HG02610 (cell line): ENCODE results near the gene KHK.
"Not testable (repeated sequence)": the region's sequence is repeated elsewhere in the genome, so short reads cannot be mapped to it uniquely, and the experiment has no call there.

Experiments
- ATAC-seq: cut with Tn5 transposase; IDR thresholded peaks from one replicate; pipeline ENCODE4 v1.9.1; 2021; ENCODE audit warnings: mild to moderate bottlenecking, moderate library complexity; ENCODE audit not compliant: unreplicated experiment

The KHK gene

DNA sequence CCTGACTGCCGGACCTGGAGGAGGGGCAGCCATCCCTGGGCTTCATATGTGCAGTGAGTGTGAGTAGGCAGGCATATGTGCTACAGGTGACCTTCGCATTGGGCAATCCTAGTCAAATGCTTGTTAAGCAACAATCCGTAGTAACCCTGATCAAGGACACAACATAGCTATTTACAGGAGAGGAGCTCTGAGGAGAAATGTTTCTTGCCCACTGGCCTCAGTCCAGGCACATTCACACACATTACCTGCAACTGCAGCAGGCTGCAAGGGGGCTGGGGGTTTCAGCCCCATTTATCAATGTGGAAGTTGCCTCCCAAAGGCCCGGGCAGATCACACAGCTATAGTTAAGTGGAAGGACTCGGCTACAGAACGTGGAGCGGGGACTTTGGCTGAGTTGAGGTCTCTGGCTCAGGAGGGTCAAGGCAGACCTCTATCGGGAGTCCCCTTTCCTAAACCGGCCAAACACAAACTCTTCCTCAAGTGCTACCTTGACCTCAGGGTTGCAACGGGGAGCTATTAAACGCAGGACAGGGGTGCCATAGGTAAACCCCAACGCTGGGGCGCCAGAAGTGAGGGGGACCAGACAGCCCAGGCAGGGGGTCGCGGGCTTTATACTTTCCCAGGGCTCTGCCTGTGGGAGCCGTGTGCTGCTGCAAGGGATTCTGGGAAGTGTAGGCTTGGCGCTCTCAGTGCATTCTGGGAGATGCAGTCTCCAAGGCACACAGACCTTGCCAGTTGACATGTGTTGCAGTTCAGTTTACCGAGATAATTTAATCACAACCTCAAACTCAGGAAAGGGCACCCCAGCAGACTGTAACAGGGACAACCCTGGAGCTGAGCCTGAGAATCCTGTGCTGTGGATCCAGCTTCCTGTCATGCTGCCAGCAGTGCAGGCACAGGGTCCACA, 9.4 kb downstream of the KHK start:
- peak; percentile 59 for ATAC-seq

DNA sequence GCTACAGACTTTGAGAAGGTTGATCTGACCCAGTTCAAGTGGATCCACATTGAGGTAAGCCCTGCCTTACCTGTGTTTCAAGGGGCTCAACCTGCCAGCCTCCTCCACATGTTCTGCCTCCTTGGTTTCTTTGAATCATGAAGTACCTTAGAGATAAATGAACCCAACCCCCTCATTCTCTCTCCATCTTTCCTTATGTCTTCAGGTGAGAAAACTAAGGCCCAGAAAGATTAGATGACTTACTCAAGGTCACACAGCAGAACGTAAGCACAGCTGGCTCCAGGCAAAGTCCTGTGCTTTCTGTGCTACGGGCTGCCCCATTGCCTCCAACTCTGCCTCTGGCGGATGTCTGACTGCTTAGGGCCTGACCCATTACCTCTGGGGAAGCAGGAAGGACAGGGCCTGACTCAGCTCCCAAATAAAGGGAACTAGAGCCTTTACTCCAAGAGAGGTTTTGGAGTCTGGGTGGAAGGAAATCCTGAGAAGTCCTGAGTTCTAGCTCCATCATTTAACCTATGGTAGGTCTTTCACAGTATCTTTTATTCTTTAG, 10.3 kb downstream of the KHK start:
- ATAC-seq = no peak

DNA sequence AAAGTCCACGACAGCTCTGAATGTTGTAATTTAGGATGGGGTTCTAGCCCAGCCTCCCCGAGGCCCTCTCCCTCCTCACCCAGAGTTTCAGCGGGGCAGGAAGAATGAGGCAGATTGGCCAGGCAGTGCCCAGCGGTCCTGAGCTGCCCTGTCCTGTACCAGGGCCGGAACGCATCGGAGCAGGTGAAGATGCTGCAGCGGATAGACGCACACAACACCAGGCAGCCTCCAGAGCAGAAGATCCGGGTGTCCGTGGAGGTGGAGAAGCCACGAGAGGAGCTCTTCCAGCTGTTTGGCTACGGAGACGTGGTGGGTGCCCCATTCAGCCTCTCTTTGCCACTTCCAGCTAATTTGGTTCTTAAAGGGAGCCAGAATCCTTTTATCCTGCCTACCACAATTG, 10.8 kb downstream of the KHK start:
- ATAC-seq = no peak

DNA sequence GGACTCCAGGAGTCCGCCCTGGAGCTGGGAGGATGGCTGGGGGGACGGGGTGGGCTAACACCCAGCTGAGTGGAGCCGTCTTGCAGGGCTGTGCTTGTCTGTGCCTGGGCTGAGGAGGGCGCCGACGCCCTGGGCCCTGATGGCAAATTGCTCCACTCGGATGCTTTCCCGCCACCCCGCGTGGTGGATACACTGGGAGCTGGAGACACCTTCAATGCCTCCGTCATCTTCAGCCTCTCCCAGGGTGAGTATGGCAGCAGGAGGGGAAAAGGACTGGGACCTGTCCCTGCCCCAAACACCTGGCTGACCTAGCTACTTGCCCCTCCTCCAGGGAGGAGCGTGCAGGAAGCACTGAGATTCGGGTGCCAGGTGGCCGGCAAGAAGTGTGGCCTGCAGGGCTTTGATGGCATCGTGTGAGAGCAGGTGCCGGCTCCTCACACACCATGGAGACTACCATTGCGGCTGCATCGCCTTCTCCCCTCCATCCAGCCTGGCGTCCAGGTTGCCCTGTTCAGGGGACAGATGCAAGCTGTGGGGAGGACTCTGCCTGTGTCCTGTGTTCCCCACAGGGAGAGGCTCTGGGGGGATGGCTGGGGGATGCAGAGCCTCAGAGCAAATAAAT, 12.9 kb downstream of the KHK start:
- no peak for ATAC-seq

DNA sequence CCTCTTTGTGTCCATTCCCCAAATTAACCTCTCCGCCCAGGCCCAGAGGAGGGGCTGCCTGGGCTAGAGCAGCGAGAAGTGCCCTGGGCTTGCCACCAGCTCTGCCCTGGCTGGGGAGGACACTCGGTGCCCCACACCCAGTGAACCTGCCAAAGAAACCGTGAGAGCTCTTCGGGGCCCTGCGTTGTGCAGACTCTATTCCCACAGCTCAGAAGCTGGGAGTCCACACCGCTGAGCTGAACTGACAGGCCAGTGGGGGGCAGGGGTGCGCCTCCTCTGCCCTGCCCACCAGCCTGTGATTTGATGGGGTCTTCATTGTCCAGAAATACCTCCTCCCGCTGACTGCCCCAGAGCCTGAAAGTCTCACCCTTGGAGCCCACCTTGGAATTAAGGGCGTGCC, 13.5 kb downstream of the KHK start:
- ATAC-seq = no peak

DNA sequence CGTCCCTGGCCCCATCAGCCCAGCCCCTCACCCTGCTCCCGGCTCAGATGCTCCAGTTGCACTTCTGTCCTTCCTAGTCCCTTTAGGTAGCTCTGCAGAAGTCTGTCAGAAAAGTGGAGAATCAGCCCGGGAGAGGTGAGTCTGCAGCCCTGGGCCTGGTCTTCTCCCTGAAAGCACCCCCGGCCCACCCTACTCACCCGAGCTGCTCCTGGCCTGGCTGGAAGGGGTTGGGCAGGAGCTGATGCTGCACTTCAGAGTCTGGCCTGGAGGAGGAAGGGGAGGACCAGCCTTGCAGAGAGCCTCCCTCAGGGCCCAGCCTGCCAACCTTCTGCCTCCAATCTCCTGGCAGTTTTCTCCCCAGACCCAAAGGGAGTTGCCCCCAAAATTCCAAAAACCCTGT, 15.8 kb downstream of the KHK start:
- ATAC-seq = no peak

DNA sequence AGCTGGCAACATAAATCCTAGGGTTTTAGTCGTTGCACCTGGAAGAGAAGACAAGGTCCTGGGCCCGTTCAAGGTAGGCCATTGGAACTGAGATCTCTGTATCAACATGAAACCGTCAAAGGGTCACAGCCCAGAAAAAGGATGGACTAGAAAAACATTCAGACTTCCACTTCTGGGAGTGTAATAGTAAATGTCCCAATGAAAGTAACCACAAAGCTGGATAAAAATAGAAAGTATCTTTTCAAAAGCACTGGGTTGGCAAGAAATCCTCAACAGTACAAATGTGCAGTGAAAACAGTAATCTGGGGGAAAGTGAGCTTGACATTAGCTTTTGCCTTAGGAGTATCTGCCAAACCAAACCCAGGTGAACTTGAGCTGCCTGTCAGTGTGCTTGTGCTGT, 19.4 kb downstream of the KHK start:
- ATAC-seq = no peak

DNA sequence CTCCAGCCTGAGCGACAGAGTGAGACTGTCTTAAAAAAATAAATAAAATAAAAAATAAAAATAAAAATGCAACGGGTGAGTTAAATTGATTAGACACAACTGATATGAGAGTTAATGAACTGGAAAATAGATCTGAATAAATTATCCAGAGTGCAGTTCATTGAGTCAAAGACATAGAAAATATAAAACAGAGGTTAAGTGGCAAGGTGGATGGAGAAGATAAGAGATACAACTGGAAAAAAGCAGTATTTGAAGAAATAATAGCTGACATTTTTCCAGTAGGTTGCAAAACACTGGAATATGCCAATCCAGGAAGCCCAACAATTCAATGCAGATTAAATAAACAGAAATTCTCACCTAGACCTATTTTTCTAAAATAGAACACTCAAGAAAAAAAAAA, 21.6 kb downstream of the KHK start:
- ATAC-seq = no peak

DNA sequence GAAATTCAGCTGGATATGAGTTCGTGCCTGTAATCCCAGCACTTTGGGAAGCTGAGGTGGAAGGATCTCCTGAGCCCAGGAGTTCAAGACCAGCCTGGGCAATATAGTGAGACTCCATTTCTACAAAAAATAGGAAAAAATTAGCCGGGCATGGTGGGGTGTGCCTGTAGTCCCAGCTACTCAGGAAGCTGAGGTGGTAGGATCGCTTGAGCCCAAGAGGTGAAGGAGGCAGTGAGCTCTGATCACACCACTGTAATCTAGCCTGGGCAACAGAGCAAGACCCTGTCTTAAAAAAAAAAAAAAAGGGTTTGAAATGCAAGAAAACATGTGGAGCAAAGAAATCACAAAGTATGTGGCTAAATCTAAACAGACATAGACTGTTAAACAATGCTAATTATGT, 22.5 kb downstream of the KHK start:
- ATAC-seq = no peak

DNA sequence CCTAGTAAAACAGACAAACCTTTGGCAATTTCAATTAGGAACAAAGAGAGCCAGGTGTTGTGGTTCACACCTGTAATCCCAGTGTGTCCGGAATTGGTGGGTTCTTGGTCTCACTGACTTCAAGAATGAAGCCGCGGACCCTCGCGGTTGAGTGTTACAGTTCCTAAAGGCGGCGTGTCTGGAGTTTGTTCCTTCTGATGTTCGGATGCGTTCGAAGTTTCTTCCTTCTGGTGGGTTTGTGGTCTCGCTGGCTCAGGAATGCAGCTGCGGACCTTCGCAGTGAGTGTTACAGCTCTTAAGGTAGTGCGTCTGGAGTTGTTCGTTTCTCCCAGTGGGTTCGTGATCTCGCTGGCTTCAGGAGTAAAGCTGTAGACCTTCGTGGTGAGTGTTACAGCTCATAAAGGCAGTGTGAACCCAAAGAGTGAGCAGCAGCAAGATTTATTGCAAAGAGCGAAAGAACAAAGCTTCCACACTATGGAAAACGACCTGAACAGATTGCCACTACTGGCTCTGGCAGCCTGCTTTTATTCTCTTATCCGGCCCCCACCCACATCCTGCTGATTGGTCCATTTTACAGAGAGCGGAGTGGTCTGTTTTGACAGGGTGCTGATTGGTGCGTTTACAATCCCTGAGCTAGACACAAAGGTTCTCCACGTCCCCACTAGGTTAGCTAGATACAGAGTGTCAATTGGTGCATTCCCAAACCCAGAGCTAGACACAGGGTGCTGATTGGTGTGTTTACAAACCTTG, 24.2 kb downstream of the KHK start:
- not testable (repeated sequence) for ATAC-seq

DNA sequence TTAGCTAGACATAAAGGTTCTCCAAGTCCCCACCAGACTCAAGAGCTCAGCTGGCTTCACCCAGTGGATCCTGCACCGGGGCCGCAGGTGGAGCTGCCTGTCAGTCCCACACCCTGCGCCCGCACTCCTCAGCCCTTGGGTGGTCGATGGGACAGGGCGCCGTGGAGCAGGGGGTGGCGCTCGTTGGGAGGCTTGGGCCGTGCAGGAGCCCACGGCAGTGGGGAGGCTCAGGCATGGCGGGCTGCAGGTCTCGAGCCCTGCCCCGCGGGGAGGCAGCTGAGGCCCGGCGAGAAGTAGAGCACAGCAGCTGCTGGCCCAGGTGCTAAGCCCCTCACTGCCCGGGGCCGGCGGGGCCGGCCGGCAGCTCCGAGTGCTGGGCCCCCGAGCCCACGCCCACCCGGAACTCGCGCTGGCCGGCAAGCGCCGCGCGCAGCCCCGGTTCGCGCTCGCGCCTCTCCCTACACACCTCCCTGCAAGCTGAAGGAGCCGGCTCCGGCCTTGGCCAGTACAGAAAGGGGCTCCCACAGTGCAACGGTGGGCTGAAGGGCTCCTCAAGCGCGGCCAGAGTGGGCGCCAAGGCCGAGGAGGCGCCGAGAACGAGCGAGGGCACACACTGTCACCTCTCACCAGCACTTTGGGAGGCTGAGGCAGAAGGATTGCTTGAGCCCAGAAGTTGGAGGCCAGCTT, 25.0 kb downstream of the KHK start:
- ATAC-seq = not testable (repeated sequence)

DNA sequence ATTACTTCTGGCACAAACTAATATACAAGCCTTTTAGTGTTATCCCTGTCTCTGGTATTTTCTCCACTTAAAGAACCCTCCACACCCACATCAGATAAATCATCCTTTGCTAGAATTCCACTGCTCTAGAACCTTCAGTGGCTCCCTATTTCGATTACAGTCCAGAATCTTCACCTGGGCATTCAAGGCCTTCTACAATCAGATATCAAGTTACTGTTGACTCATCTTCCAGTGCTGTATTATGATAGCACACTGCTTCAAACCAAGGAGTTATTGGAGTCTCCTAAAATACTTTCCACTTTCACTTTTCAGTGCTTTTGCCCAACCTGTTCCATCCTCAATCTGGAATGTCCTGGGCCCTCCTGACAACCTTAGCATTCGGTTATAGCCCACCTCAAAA, 28.9 kb downstream of the KHK start:
- ATAC-seq = no peak

DNA sequence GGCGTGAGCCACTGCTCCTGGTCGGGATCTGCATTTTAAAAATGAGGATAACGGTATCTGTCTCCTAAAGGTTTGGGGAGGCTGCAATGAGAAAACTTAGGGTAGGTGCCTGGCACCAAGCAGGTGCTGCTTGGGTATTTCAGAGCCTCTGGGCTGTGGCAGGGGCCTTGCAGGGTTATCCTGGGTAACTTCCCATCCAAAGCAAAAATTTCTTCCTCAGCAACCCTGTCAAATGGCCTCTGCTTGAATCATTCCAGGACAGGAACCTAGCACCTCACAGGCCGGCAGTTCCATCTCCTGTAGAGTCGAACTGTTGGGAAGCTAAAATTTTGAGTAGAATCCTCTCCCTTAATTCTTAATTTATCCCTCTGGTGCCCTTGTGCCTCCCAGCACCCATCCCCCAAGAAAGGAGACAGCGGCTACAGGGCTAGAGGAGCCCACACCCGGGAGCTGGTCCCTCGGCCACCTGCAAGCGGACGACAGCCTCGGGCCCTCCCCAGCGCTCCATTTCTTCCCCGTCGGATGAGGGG, 31.5 kb downstream of the KHK start:
- no peak for ATAC-seq

DNA sequence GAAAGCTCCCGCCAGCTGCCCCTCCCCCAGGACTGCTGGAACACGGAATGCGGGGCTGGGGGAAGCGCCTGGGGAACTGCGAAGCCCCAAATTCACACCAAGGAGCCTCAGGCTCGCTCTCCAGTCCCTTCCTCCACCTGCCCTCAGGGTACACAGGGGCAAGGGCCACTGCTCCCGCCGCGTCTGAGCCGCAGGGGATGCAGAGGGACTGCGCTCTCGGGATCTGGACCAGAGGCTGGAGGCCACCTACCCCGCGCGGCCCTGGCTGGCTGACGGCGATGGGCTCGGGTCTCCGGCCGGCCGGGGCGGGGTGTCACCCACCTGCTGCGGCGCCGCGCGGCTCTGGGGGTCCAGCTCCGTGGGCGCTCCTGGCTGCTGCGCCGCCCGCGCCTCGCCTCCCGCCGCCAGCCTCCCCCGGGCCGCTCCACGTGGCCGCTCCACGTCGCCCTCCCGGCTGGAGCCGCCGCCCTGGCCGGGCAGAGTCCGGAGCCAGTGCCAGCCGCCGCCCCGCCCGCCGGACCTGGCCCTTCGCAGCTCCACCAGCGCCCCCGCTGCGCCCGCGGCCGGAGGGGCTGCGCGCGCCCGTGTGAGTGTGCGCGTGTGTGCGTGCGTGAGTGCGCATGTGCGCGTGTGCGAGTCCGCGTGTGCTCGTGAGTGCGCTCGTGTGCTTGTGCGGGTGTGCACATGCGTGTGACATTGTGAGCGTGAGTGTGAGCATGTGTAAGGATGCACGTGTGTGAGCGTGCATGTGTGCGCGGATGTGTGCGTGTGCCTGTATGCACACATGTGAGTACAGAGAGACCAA, 32.2 kb downstream of the KHK start, which contains the start of gene CGREF1:
TSS of gene CGREF1 (minus strand) at position 604 of the 805 bp plus-strand sequence. CDS start 14,762 bp downstream, outside the sequence.
- ATAC-seq = no peak

DNA sequence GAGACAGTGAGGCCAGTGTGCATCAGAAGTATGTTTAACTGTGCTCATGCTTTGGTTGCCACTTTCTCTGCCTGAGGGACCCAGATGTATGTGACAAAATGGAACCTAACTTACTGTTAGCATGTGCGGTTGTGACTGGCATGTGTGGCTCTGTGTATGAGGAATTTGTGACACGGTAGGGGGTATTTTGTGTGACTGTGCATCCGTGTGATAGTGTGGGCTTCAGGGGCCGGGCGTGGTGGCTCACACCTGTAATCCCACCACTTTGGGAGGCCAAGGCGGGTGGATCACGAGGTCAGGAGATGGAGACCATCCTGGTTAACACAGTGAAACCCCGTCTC, 32.7 kb downstream of the KHK start:
- not testable (repeated sequence) for ATAC-seq

DNA sequence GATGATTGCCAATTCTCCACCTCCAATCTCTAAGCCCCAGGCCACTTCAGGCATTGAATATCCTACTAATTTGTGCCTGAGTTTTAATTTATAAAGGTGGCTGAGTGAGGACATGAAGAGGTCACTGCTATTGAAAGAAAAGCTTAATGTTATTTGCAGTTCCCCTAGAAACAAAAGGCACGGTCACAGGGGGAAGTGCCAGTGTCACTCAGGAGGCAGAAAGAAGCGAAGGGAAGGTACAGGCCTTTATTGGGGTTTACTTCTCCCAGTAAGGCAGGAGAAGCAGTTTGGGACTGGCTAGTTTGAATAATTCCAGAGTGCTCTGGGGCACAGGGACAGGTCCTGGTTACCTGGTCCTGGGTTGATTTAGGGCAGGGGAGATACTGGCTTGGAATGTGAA, 35.3 kb downstream of the KHK start:
- no peak for ATAC-seq

DNA sequence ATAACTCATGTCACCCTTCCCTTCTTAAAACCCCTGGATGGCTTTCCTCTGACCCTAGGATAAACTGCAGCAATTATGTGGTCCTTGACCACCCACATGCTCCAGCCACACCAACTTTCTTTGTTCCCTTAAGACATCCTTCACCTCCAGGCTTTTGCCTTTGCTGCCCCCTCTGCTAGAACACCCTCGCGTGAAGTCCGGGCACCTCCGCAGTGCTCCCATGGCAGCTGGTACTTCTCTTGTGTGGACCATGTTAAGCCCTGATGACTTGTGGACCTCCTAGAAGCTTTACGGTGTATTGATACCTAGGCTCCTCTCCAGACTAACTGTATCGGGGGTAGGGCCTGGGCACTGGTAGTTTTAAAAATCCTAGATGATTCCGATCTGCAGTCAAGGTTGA, 36.2 kb downstream of the KHK start:
- no peak for ATAC-seq

DNA sequence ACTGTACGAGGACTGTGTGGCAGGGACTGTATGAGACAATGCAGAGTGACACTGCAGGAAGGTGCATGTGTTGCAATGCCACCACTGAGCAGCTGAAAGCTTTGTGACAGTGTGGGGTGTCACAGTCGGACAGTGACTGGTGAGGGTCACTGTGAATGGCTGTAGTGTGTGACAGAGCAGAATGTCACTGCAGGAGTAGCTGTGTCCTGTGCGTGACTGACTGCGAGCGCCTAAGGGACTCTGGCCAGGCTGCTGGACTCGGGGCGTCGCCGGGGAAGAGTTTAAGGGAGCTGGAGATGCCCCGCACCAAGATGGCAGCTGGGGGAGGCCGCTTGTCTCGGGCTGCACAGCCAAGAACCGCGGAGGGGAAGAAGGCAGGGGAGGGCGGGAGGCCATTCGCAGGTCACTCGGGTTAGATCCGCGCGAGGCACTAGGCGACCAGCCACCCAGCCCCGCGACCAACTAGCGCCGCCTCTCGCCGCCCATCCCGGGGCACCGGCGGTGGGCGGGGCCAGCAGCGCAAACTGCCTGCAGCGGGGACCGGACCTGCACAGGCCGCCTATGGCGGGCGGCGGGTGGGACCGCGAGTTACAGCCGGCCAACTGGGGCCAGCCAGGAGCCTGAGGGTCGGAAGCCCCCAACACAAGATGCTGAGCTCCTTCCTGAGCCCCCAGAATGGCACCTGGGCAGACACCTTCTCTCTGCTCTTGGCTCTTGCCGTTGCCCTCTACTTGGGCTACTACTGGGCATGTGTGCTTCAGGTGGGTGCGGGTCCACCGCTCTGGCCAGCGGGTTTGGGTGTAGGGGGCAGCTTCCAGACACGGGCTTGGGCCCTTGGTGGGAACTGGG, 37.0 kb downstream of the KHK start, which contains the start of gene ABHD1:
TSS of gene ABHD1 (plus strand) at position 514 of the 849 bp plus-strand sequence. CDS start at position 648, 134 bp downstream.
- ATAC-seq = peak; percentile 66

DNA sequence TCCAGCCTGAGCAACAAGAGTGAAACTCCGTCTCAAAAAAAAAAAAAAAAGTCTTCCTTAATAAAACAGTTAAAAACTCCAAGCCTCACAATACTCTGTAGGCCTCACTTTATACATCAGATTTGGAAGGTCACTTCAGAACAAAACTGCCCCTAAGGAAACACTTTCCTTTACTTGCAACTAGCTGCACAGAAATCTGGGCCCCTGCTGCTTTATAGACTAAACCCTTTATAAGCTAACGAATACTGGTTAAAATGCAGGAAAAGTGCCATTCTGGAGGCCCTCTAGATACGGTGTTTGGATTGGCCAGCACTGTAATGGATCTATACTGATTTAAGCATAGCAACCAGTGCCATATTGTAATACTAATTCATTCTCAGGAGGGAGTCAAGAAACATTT, 38.5 kb downstream of the KHK start:
- ATAC-seq = no peak
